ENCODE data around the gene PRKCA. TPM values are rescaled to one million over a fixed set of nuclear protein-coding genes. Genes with fewer than 3 reads are reported as not detected.

PRKCA gene
- total RNA-seq, 3 donors from 2014 or later = 42.3 to 77.7 (median 56.3) TPM

DNA sequence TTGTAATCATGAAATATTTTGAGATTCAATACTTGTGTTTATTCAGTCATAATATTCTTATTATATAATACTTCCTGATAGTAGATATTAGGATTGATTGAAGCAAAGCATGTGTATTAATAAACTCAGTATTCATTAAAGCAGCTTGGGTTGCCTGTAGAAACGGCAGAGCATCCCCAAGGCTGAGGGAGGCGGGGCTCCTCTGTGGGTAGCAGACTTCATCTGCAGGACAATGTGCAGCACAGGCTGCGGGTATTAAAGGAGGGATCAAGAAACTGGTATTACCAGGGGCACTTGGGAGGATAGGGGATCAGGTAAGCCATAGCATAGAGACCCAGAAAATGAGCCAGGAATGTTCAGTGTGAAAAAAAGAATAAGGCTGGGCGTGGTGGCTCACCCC is 213.6 kb downstream of the PRKCA start:
- no peaks in the 10 kb centered on the region for H3K4me1 ChIP-seq (ENCODE audit: low read depth)
- TF ChIP-seq, protein P1, sequence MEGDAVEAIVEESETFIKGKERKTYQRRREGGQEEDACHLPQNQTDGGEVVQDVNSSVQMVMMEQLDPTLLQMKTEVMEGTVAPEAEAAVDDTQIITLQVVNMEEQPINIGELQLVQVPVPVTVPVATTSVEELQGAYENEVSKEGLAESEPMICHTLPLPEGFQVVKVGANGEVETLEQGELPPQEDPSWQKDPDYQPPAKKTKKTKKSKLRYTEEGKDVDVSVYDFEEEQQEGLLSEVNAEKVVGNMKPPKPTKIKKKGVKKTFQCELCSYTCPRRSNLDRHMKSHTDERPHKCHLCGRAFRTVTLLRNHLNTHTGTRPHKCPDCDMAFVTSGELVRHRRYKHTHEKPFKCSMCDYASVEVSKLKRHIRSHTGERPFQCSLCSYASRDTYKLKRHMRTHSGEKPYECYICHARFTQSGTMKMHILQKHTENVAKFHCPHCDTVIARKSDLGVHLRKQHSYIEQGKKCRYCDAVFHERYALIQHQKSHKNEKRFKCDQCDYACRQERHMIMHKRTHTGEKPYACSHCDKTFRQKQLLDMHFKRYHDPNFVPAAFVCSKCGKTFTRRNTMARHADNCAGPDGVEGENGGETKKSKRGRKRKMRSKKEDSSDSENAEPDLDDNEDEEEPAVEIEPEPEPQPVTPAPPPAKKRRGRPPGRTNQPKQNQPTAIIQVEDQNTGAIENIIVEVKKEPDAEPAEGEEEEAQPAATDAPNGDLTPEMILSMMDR (IDR thresholded peaks at IDR 0.05) = no peak
- intact Hi-C loops (cut with DNase I, micrococcal nuclease) = no loop called here
- DNase-seq = no peak
- H3K36me3 ChIP-seq (ENCODE audit: low read depth) = no peaks in the 10 kb centered on the region
- no peak overlapping the region for H3K4me3 ChIP-seq
- H3K9me3 ChIP-seq = no peaks in the 10 kb centered on the region
- no peak for ATAC-seq

DNA sequence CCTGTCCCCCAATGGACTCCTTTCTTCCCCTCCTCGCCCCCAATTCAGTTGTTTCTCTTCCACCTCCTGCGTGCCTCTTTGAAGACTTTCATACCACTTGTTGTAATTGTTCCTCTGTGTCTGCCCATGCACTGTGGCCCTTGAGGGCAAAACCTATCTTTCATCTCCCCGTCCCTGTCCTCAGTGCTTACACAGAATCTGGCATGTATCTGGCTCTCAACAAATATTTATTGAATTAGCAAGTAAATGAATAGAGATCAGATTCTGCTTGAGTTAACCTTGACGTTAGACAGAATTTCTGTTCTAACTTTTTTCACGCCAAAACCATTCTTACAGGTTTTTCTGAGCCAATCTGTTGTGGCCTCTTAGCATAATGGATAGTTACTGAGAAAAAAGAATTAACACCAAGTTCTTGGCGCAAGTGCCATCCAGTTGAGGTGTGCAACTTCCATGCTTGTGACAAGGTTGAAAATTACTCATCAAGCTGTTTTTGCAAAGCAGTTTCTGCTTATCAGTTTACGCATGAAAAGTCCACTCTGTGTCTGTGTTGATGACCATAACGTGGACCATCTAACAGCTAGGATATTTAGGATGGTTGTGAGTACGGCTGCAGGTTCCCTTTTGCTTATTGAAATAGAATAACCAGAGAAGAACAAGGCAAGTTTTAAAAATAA is 215.1 kb downstream of the PRKCA start:
- no peak for DNase-seq
- Histone ChIP-seq H3K4me3 (no peak overlapping the region), H3K36me3 (ENCODE audit: low read depth) (no peaks in the 10 kb centered on the region), H3K4me1 (ENCODE audit: low read depth) (no peaks in the 10 kb centered on the region), H3K9me3 (no peaks in the 10 kb centered on the region)
- TF ChIP-seq, protein P1 (IDR thresholded peaks at IDR 0.05) = no peak
- intact Hi-C loops (cut with DNase I, micrococcal nuclease) = no loop called here
- no peak for ATAC-seq

DNA sequence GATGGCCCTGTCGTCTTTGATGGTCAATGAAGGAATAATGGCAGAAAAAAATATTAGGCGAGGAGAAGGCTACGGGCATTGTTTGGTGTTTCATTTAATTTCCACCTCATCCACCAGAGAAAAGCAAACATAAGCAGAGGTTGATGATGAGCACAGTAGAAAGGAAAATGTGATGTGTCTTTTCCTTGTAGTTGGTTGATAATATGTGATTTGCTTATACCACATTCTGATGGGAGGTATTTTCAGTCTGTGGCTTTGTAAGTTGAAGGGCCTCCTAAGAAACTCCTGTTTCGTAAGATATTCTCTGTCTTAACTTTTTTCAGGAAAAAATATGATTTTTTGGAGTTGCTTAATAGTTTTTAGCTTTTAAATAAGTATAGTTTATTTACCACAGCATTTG is 215.7 kb downstream of the PRKCA start:
- no peaks in the 10 kb centered on the region for H3K4me1 ChIP-seq (ENCODE audit: low read depth)
- intact Hi-C loops (cut with DNase I, micrococcal nuclease) = no loop called here
- no peaks in the 10 kb centered on the region for H3K36me3 ChIP-seq (ENCODE audit: low read depth)
- TF ChIP-seq, protein P1 (IDR thresholded peaks at IDR 0.05) = no peak
- no peak for ATAC-seq
- no peak for DNase-seq
- no peaks in the 10 kb centered on the region for H3K9me3 ChIP-seq
- no peak overlapping the region for H3K4me3 ChIP-seq

DNA sequence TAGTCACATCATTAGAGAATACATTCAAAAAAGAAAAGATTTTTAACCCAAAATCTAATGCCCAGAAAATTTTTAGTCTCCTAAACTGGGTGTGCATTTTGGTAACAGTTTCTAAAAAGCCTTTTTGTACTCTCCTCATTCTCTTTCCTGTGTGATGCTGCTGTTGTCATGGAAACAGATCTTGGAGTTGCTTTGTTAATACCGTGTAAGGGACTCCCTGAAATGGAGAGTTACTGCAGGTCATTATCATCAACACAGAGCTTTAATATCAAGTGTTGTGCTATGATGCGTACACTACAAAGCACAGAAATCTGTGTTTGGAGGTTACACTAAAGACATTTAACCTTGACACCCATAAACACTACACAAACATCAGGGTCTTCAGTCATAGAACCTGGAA is 216.3 kb downstream of the PRKCA start:
- DNase-seq (no peak), ATAC-seq (no peak)
- H3K4me1 ChIP-seq (ENCODE audit: low read depth) = no peaks in the 10 kb centered on the region
- no peaks in the 10 kb centered on the region for H3K9me3 ChIP-seq
- intact Hi-C loops (cut with DNase I, micrococcal nuclease) = no loop called here
- H3K4me3 ChIP-seq = no peak overlapping the region
- no peaks in the 10 kb centered on the region for H3K36me3 ChIP-seq (ENCODE audit: low read depth)
- TF ChIP-seq, protein P1 (IDR thresholded peaks at IDR 0.05) = no peak

DNA sequence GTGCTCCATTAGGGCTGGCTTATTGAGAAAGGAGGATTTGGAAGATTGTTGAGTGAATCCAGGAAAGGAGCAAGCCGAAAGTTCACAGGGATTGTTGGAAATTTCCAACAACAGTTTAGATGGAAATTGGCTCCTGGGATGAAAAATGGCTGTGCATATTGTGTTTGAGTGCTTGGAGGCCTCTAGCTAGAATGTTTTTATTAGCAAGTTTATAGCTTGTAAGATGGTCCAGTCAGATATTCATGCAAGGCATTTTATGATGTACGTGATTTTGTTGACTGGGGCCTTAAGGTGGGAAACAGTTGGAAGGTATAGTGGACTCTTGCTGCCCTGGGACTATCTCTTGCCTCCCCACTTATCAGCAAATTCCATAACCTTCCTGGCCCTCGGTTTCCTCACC is 216.7 kb downstream of the PRKCA start:
- Histone ChIP-seq H3K4me3 (no peak overlapping the region), H3K9me3 (no peaks in the 10 kb centered on the region), H3K4me1 (ENCODE audit: low read depth) (no peaks in the 10 kb centered on the region), H3K36me3 (ENCODE audit: low read depth) (no peaks in the 10 kb centered on the region)
- DNase-seq (no peak), ATAC-seq (no peak)
- TF ChIP-seq, protein P1 (IDR thresholded peaks at IDR 0.05) = no peak
- intact Hi-C loops (cut with DNase I, micrococcal nuclease) = no loop called here

DNA sequence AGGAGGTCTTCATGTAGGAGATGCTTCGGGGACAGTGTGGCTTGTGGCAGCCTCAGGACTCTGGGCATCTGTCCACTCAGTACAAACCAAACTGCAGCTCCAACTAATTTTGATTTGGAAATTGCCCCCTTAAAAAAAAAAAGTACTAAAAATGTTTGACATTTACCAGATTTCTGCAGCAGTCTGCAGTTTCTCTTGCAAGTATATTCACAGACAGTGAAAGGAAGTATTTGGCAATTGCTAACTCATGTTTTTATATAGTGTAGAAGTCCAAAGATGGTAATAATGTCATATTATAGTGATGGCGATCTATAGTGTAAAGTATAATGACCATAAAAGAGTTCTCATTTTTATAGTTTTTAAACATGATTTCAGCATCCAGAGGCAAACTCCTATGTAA is 218.6 kb downstream of the PRKCA start:
- no peak for DNase-seq
- Histone ChIP-seq H3K36me3 (ENCODE audit: low read depth) (no peaks in the 10 kb centered on the region), H3K4me3 (no peak overlapping the region), H3K9me3 (no peaks in the 10 kb centered on the region), H3K4me1 (ENCODE audit: low read depth) (no peaks in the 10 kb centered on the region)
- intact Hi-C loops (cut with DNase I, micrococcal nuclease) = no loop called here
- no peak for ATAC-seq
- TF ChIP-seq, protein P1 (IDR thresholded peaks at IDR 0.05) = no peak
